Measurements from ENCODE around the gene PTTG1IP2. TPM values are rescaled to one million over a fixed set of nuclear protein-coding genes. Genes with fewer than 3 reads are reported as not detected.

Gene PTTG1IP2
- total RNA-seq, 2 experiments from 2014 or later, result not detected

DNA sequence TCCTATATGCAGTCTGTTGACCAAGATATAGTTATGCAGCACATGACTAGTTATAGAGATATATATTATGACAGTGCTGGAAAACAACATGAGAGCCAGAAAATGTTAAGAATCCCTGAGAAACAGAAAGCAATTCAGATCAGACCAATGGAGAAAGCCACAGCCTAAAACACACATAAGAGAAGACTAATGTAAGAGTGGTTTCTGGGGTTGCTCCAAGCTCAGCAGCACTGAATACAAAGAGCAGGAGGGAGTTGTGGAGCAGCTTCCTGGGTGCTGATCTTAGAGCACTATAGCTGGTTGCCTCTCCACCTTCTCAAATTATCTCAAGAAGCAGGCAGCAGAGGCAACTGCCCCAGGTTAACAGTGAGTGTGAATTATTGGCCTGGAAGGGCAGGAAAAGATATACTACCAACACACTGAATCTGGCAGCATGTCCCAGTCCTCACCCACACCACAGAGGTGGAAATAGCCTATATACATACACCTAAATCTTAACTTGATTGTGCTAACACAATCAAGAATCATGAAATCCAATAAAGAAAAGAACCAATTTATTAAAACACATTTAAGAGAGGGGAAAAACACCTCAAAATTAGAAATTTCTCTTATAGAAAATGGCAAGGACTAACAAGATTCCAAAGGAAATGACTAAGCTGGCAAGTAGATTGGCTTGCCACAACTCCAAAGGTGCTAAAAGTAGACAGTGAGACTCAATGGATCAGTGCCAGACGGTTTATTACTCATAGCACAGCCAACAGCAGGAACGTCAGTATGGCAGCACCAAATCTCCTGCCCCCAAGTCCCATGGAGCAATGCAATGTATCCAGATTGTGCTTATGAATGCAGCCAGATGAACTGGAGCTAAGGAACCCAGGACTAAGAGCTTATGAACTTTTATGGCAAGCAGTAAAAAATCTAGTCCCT, 5.1 kb downstream of the PTTG1IP2 start:
- CTCF ChIA-PET (ENCODE audit: unreplicated experiment), result no interaction called here
- Histone ChIP-seq H3K4me3 (ENCODE audit: low read depth, low read length, poor library complexity, severe bottlenecking) (no peak overlapping the region), H3K36me3 (ENCODE audit: insufficient read depth, low read length) (no peaks in the 10 kb centered on the region), H3K79me2 (ENCODE audit: insufficient read depth, low read depth, low read length) (no peaks in the 10 kb centered on the region), H3K27ac (ENCODE audit: low read depth, low read length, poor library complexity, severe bottlenecking) (no peak overlapping the region), H2AFZ (ENCODE audit: low read length) (no peak overlapping the region), H3K4me1 (ENCODE audit: insufficient read depth, low read length, poor library complexity, severe bottlenecking) (no peaks in the 10 kb centered on the region), H3K4me2 (ENCODE audit: low read length) (no peak overlapping the region), H4K20me1 (ENCODE audit: insufficient read depth, low read length) (no peaks in the 10 kb centered on the region), H3K9me2 (ENCODE audit: insufficient read depth, low read length) (no peaks in the 10 kb centered on the region), H3K9me3 (ENCODE audit: low read length) (no peaks in the 10 kb centered on the region)
- POLR2A ChIA-PET, result no interaction called here
- DNase-seq (ENCODE audit: low spot score), result no peak
- TF ChIP-seq EZH2phosphoT487 (IDR thresholded peaks at IDR 0.05; ENCODE audit: borderline replicate concordance, low read depth, low read length), result no peak
- no peak for TF ChIP-seq CTCF (conservative IDR thresholded peaks at IDR 0.05; ENCODE audit: low read length)
- no TSS peak for BruUV-seq (replicated peaks)
- intact Hi-C loops (cut with micrococcal nuclease; ENCODE audit: unreplicated experiment), result no loop called here

- no TSS peak for BruUV-seq (replicated peaks)
- Histone ChIP-seq H3K4me1 (ENCODE audit: insufficient read depth, low read length, poor library complexity, severe bottlenecking) (no peaks in the 10 kb centered on the region), H2AFZ (ENCODE audit: low read length) (no peak overlapping the region), H3K4me2 (ENCODE audit: low read length) (no peak overlapping the region), H3K79me2 (ENCODE audit: insufficient read depth, low read depth, low read length) (no peaks in the 10 kb centered on the region), H3K9me3 (ENCODE audit: low read length) (no peaks in the 10 kb centered on the region), H4K20me1 (ENCODE audit: insufficient read depth, low read length) (no peaks in the 10 kb centered on the region), H3K36me3 (ENCODE audit: insufficient read depth, low read length) (no peaks in the 10 kb centered on the region), H3K27ac (ENCODE audit: low read depth, low read length, poor library complexity, severe bottlenecking) (no peak overlapping the region), H3K4me3 (ENCODE audit: low read depth, low read length, poor library complexity, severe bottlenecking) (no peak overlapping the region), H3K9me2 (ENCODE audit: insufficient read depth, low read length) (no peaks in the 10 kb centered on the region)
- CTCF ChIA-PET (ENCODE audit: unreplicated experiment), result no interaction called here
- POLR2A ChIA-PET, result interaction anchor here (0.7 to 1.3 kb wide), 2 partner anchors 12 to 137 kb away, joined by 3 read pairs; no protein-coding TSS in a partner anchor
- intact Hi-C loops (cut with micrococcal nuclease; ENCODE audit: unreplicated experiment), result loop anchor here (10.0 kb wide), 1 partner anchor 62 kb away; no protein-coding TSS in a partner anchor
- TF ChIP-seq EZH2phosphoT487 (IDR thresholded peaks at IDR 0.05; ENCODE audit: borderline replicate concordance, low read depth, low read length) (no peak), CTCF (conservative IDR thresholded peaks at IDR 0.05; ENCODE audit: low read length) (no peak)
- DNase-seq (ENCODE audit: low spot score), result no peak
Observed at GRCh38 chr7:90483251-90483650, 13.8 kb downstream of the PTTG1IP2 start.

GRCh38 chr7:90484706-90485105, 15.3 kb downstream of the PTTG1IP2 start:
- H3K36me3 ChIP-seq (ENCODE audit: insufficient read depth, low read length), result no peaks in the 10 kb centered on the region
- ChIA-PET CTCF (ENCODE audit: unreplicated experiment) (no interaction called here), POLR2A (interaction anchor here (1.1 kb wide), 1 partner anchor 27 kb away, joined by 3 read pairs; no protein-coding TSS in a partner anchor)
- no peaks in the 10 kb centered on the region for H3K9me3 ChIP-seq (ENCODE audit: low read length)
- no peaks in the 10 kb centered on the region for H3K4me1 ChIP-seq (ENCODE audit: insufficient read depth, low read length, poor library complexity, severe bottlenecking)
- no peak for TF ChIP-seq CTCF (conservative IDR thresholded peaks at IDR 0.05; ENCODE audit: low read length)
- no peak for TF ChIP-seq EZH2phosphoT487 (IDR thresholded peaks at IDR 0.05; ENCODE audit: borderline replicate concordance, low read depth, low read length)
- no peaks in the 10 kb centered on the region for H3K9me2 ChIP-seq (ENCODE audit: insufficient read depth, low read length)
- H3K27ac ChIP-seq (ENCODE audit: low read depth, low read length, poor library complexity, severe bottlenecking), result no peak overlapping the region
- no peak overlapping the region for H2AFZ ChIP-seq (ENCODE audit: low read length)
- DNase-seq (ENCODE audit: low spot score), result no peak
- H3K4me3 ChIP-seq (ENCODE audit: low read depth, low read length, poor library complexity, severe bottlenecking), result no peak overlapping the region
- no TSS peak for BruUV-seq (replicated peaks)
- no peak overlapping the region for H3K4me2 ChIP-seq (ENCODE audit: low read length)
- no peaks in the 10 kb centered on the region for H4K20me1 ChIP-seq (ENCODE audit: insufficient read depth, low read length)
- H3K79me2 ChIP-seq (ENCODE audit: insufficient read depth, low read depth, low read length), result no peaks in the 10 kb centered on the region
- intact Hi-C loops (cut with micrococcal nuclease; ENCODE audit: unreplicated experiment), result loop anchor here (10.0 kb wide), 1 partner anchor 60 kb away; no protein-coding TSS in a partner anchor
